ENCODE data around the gene CREBBP. TPM values are rescaled to one million over a fixed set of nuclear protein-coding genes. Genes with fewer than 3 reads are reported as not detected.

CREBBP gene
- total and polyA plus RNA-seq, 2 donors (not counting 3 experiments of a cell fraction or from before 2014, with no cell fraction given): 13.8 to 72.7 TPM

DNA sequence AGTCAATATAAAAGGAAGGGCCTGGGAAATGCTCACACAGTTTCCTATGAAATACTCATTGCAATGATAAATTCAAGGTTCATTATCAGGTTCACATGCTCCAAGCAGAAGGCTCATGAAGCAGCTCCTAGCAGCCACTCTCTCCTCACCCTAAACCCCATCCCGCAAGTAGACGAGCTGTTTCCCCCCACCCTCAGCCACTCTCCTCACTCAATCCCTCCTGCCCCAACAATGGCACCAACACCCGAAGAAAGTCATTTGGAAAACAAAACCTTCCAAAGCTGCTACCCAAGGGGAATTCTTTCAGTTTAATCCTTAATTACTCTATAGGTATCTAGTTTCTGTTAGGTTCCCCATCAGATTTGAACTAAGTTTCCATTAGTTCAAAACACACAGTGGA, 69.7 kb downstream of the CREBBP start:
- FAIRE-seq (no peak), DNase-seq (ENCODE audit: low read depth, low spot score) (no peak)
- Histone ChIP-seq H3K4me3 (replicated peaks in 1 of 3; ENCODE audit: insufficient read depth in 1 of 3, low read depth in 1 of 3, low read length in 3 of 3) (no peak overlapping the region), H4K20me1 (replicated peaks; ENCODE audit: control insufficient read depth, extremely low read depth, insufficient read depth, low read length) (peaks cover 12% of the 10 kb centered on the region), H2AFZ (ENCODE audit: low read depth, low read length) (no peak overlapping the region), H3K9me3 (replicated peaks; ENCODE audit: control insufficient read depth, insufficient read depth, low read length) (no peaks in the 10 kb centered on the region), H3K27me3 (ENCODE audit: control insufficient read depth in 2 of 2, insufficient read depth in 2 of 2, low read length in 2 of 2) (no peaks in the 10 kb centered on the region), H3K4me2 (ENCODE audit: insufficient read depth, low read length) (no peak overlapping the region), H3K4me1 (ENCODE audit: control insufficient read depth, extremely low read depth, insufficient read depth, low read length) (no peaks in the 10 kb centered on the region), H3K79me2 (ENCODE audit: control insufficient read depth, insufficient read depth, low read length) (peaks cover 86% of the 10 kb centered on the region), H3K9ac (replicated peaks; ENCODE audit: extremely low read depth, insufficient read depth, low read length) (no peak overlapping the region), H3K36me3 (ENCODE audit: control insufficient read depth in 2 of 2, extremely low read depth in 1 of 2, insufficient read depth in 2 of 2, low read length in 2 of 2) (peaks cover 0 to 11% of the 10 kb centered on the region in 2 experiments), H3K27ac (ENCODE audit: insufficient read depth, low read depth, low read length) (no peak overlapping the region), H3K9me1 (replicated peaks; ENCODE audit: control insufficient read depth, extremely low read depth, insufficient read depth, low read length) (peaks cover 4% of the 10 kb centered on the region)
- no peak for TF ChIP-seq MYC (IDR thresholded peaks at IDR 0.05; ENCODE audit: low read depth, low read length)
- no peak for TF ChIP-seq POLR2A (IDR thresholded peaks at IDR 0.05; ENCODE audit: low read depth, low read length)
- no peak for TF ChIP-seq POLR2AphosphoS5 (IDR thresholded peaks at IDR 0.05; ENCODE audit: insufficient read depth, low read depth, low read length)
- TF ChIP-seq, protein P1, sequence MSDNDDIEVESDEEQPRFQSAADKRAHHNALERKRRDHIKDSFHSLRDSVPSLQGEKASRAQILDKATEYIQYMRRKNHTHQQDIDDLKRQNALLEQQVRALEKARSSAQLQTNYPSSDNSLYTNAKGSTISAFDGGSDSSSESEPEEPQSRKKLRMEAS (IDR thresholded peaks at IDR 0.05; ENCODE audit: insufficient read depth, insufficient read length): no peak
- no peak for TF ChIP-seq JUN (IDR thresholded peaks at IDR 0.05; ENCODE audit: borderline replicate concordance, insufficient read depth, insufficient read length, low read depth)
- intact Hi-C loops (cut with micrococcal nuclease) (no loop called here), dilution Hi-C loops (cut with MboI; ENCODE audit: extremely low pct_ligation_motif_present, low sequenced_read_pairs) (no loop called here)
- no TSS peak for BruUV-seq (replicated peaks)
- ChIA-PET CTCF (no interaction called here), POLR2A (no interaction called here)

GRCh38 chr16:3810198-3810664, 70.3 kb downstream of the CREBBP start:
- Histone ChIP-seq H2AFZ (ENCODE audit: low read depth, low read length) (no peak overlapping the region), H3K9me3 (replicated peaks; ENCODE audit: control insufficient read depth, insufficient read depth, low read length) (no peaks in the 10 kb centered on the region), H3K27ac (ENCODE audit: insufficient read depth, low read depth, low read length) (no peak overlapping the region), H3K27me3 (ENCODE audit: control insufficient read depth in 2 of 2, insufficient read depth in 2 of 2, low read length in 2 of 2) (no peaks in the 10 kb centered on the region), H3K4me3 (replicated peaks in 1 of 3; ENCODE audit: insufficient read depth in 1 of 3, low read depth in 1 of 3, low read length in 3 of 3) (no peak overlapping the region), H3K9me1 (replicated peaks; ENCODE audit: control insufficient read depth, extremely low read depth, insufficient read depth, low read length) (peaks cover 4% of the 10 kb centered on the region), H3K79me2 (ENCODE audit: control insufficient read depth, insufficient read depth, low read length) (peaks cover 90% of the 10 kb centered on the region), H3K9ac (replicated peaks; ENCODE audit: extremely low read depth, insufficient read depth, low read length) (no peak overlapping the region), H3K4me2 (ENCODE audit: insufficient read depth, low read length) (no peak overlapping the region), H3K36me3 (ENCODE audit: control insufficient read depth in 2 of 2, extremely low read depth in 1 of 2, insufficient read depth in 2 of 2, low read length in 2 of 2) (peaks cover 0 to 11% of the 10 kb centered on the region in 2 experiments), H4K20me1 (replicated peaks; ENCODE audit: control insufficient read depth, extremely low read depth, insufficient read depth, low read length) (peaks cover 12% of the 10 kb centered on the region), H3K4me1 (ENCODE audit: control insufficient read depth, extremely low read depth, insufficient read depth, low read length) (no peaks in the 10 kb centered on the region)
- POLR2A ChIA-PET: no interaction called here
- no TSS peak for BruUV-seq (replicated peaks)
- no peak for DNase-seq (ENCODE audit: low read depth, low spot score)
- CTCF ChIA-PET: no interaction called here
- TF ChIP-seq, protein P1 (IDR thresholded peaks at IDR 0.05; ENCODE audit: insufficient read depth, insufficient read length): no peak
- TF ChIP-seq, protein P2, sequence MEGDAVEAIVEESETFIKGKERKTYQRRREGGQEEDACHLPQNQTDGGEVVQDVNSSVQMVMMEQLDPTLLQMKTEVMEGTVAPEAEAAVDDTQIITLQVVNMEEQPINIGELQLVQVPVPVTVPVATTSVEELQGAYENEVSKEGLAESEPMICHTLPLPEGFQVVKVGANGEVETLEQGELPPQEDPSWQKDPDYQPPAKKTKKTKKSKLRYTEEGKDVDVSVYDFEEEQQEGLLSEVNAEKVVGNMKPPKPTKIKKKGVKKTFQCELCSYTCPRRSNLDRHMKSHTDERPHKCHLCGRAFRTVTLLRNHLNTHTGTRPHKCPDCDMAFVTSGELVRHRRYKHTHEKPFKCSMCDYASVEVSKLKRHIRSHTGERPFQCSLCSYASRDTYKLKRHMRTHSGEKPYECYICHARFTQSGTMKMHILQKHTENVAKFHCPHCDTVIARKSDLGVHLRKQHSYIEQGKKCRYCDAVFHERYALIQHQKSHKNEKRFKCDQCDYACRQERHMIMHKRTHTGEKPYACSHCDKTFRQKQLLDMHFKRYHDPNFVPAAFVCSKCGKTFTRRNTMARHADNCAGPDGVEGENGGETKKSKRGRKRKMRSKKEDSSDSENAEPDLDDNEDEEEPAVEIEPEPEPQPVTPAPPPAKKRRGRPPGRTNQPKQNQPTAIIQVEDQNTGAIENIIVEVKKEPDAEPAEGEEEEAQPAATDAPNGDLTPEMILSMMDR (IDR thresholded peaks at IDR 0.05; ENCODE audit: extremely low read depth in 1 of 2, insufficient read depth in 1 of 2, low read depth in 1 of 2, low read length in 2 of 2): no peak
- TF ChIP-seq JUN (IDR thresholded peaks at IDR 0.05; ENCODE audit: borderline replicate concordance, insufficient read depth, insufficient read length, low read depth): no peak
- dilution Hi-C loops (cut with MboI; ENCODE audit: extremely low pct_ligation_motif_present, low sequenced_read_pairs): no loop called here
- no peak for FAIRE-seq
- intact Hi-C loops (cut with micrococcal nuclease): no loop called here

All from endothelial cell of umbilical vein (primary cell).